HG02678 (cell line): ENCODE data around the gene ASAP2.

Experiments
- ATAC-seq: cut with Tn5 transposase; IDR thresholded peaks from one replicate; pipeline ENCODE4 v1.9.1; 2021; ENCODE audit warnings: mild to moderate bottlenecking, moderate library complexity; ENCODE audit not compliant: unreplicated experiment

ASAP2 gene

DNA sequence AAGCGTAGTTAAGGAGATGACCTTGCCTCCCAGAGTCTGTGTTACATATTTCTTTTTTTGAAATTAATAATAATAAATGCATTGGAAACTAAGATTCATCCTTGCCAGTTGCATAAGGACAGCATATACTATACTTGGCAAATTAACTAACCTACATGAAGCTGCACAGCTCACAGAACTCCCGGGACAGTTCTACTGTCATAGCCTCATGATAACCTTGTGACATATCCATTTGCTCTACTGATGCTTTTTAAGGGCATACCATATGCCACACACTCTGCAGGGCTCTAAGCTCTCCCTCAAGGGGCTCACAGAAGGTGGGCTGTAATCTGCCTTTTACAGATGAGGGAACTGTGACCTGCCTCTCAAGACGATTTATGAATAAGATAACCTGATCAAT lies 212.9 kb downstream of the ASAP2 start:
- no peak for ATAC-seq

GRCh38 chr2:9420495-9420894 lies 213.9 kb downstream of the ASAP2 start:
- ATAC-seq = no peak

DNA sequence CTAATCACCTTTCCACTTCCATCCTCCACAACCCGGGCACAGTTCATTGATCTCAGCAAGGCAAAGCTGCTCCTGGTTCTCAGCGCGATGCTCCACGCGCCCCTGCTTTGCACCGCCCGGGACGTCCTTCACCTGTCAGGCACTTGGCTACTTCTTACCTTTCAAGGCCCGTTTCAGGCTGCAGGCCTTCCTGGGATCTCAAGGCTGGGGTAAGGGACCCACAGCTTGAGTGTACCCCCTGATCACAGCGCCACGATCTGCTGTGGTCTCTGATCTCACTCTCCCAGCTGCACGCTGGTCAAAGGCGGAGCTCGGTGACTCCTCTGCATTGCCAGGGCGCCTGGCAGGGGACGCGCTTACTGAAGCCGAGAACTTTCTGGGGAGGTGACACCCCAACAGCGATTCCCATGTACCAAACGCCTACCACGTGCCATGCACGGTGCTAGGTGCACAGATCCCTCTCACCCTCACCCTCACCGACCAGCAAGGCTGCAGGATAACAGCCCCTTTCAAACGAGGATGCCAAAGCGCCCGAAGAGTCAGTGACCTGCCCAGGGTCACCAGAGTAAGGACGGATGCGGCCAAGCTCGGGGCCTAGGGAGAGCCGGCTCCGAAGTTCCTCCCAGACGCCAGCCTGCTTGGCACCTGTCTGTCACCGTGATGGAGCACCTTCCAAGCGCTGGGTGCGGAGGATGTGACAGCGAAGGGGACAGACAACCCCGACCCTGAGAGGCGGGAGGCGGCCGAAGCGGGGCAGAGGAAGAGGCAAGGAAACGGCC lies 215.9 kb downstream of the ASAP2 start:
- ATAC-seq = peak; percentile 32

- peak; percentile 86 for ATAC-seq
Observed at GRCh38 chr2:9423100-9423921, 216.7 kb downstream of the ASAP2 start, which contains the start of the genes CPSF3 and ITGB1BP1. CPSF3 (plus strand) TSS chr2:9423654; CDS start chr2:9423774, 120 bp downstream. ITGB1BP1 (minus strand) TSS chr2:9423528; CDS start chr2:9418697, 4,831 bp downstream.

- peak; percentile 1 for ATAC-seq
Observed at GRCh38 chr2:9423922-9424272, 217.3 kb downstream of the ASAP2 start.

DNA sequence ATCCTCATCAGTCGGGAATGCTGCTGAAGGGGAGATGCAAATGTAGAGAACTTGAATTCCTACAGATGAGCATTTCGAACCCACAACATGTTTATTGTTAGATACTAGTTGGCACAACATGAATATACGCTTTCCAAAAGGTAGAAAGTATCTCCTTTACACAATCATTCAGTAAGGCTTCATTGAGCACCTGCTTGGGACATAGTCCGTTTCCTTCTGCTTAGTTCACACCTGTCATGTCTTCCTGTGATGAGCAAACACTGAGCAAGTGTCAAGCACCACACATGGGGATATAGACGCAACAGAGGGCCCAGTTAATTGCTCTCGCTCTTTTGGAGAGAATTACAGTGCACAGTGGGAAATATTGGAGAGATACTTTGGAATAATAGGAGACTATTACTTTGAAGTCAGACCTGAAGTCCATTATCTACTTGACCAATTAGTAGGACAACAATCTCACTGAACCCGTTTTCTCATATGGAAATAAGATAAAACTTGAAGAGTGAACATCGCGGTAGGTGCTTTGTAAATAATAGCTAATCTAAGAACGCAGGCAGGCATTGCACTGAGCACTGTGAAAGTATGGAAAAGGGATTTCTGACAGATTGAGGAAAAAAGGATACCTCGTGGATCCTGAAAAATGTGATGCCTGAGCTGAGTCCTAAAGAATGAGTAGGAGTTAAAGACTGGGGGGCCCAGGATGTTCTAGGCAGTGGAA lies 218.0 kb downstream of the ASAP2 start:
- no peak for ATAC-seq

DNA sequence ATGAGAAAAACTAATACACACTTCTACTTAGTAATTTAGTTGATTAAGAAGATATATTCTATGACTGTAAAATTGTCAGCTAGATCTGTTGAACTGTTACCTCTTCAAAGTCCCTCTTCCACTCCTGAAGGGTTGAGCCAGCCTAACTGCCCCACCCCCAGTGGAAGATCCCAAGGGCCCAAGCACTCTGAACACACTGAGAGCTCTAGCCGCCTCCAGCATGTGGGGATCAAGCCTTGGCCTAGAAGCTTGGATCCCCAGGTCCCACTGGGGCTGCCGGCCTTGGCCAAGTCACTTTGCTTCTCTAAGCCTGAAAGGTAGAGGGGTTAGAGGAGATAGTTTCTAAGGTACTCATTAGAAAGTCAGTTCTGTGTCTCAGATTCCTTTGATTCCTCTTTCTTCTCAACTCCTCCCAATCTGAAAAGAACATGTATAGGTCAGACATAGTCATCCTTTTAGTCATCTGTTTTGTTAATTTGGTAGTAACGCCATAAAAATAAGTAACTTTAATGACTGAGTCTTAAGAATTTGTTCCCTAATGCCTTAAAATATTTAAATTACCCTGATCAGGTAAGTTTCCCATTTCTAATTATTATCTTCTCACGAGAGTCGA lies 222.5 kb downstream of the ASAP2 start:
- ATAC-seq = no peak

DNA sequence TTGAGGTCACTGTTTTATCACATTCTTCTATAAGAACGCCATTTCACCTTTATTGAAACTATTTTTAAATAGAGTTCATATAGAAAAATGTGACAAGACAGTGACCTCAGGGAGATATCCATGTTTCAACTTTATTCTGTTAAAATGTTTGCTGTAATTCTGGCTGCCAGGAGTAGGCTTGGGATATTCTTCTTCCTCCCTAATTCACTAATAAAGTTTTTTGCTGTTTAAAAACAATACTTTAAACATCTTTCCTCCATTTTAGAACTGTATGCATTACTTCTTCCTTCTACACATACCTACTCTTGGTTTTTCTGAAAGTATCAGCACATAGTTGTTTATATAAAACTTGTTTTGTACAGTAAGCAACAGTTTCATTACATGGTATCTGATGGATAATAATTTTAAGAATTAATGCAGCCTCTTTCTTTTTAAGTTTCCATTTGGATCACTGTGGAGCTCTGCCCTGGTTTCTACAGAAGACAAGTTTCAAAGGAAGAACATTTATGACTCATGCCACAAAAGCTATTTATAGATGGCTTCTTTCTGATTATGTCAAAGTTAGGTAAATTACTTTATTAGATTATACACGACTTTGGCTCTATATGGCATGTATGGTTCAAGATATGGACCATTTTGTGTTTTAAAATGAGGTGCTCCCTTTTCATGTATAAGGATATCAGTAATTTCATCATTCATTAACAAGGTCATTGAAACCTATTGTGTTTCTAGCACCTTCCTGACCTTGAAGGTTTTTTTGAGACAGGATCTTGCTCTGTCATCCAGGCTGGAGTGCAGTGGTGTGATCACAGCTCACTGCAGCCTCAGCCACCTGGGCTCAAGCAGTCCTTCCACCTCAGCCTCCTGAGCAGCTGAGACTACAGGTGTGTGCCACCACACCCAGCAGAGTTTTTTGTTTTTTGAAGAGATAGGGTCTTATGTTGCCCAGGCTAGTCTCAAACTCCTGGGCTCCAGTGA lies 224.0 kb downstream of the ASAP2 start:
- no peak for ATAC-seq

- ATAC-seq = no peak
Observed at GRCh38 chr2:9434489-9434888, 227.9 kb downstream of the ASAP2 start.

DNA sequence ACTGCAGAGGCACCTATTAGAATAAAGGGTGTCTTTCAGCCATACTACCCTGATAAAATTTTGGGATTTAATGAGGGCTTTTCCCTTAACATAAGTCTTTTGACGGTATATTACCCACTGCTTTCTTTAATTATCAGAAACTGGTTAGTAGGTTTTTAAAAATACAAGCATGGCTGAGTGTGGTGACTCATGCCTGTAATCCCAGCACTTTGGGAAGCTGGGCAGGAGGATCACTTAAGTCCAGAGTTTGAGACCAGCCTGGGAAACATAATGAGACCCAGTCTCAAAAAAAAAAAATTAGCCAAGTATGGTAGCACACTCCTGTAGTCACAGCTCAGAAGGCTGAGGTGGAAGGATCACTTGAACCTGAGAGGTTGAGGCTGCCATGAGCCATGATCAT lies 232.9 kb downstream of the ASAP2 start:
- ATAC-seq = no peak

- no peak for ATAC-seq
Observed at GRCh38 chr2:9440058-9440727, 233.6 kb downstream of the ASAP2 start.

DNA sequence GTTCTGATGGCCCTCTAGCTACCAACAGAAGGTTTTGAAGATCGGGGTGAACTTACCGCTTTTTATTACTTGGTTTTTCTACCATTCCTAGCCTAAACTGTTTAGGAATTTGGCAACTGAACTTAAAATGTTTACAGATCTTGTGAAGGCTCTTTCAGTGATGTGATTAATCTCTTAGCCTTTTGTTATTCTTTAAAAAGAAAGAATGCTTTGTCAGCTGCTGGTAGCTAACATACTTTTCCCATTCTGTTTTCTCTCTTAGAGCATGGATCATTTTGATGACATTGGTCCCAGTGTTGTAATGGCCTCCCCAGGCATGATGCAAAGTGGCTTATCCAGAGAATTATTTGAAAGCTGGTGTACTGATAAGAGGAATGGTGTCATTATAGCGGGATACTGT lies 234.9 kb downstream of the ASAP2 start:
- no peak for ATAC-seq

DNA sequence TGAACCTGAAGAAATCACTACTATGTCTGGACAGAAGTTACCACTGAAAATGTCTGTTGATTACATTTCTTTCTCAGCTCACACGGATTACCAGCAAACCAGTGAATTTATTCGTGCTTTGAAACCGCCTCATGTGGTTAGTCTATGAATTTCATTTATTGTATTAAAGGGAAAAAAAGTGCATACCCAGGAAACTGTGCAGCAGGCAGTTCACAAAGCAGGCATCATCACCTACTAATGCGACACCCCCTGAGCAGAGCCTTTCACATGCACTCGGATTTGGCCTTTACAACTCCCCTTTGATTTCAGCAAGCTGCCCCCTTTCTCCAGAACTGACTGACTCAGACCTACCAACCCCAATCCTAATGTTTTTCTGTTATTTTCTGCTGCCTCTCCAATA lies 236.9 kb downstream of the ASAP2 start:
- ATAC-seq = no peak

DNA sequence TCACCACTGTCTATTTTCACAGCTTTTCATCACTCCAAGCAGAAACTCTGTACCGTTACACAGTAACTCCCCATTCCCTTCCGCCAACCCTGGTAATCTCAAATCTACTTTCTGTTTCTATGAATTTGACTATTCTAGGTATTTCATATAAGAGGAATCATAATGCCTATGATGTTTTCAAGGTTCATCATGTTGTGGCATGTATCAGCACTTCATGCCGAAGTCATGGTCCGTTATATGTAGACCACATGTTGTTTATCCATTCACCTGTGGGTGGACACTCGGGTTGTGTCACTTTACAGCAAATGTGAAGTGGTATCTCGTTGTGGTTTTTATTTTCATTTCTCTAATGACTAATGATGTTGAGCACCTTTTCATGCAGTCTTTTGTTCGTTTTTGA lies 238.5 kb downstream of the ASAP2 start:
- no peak for ATAC-seq

DNA sequence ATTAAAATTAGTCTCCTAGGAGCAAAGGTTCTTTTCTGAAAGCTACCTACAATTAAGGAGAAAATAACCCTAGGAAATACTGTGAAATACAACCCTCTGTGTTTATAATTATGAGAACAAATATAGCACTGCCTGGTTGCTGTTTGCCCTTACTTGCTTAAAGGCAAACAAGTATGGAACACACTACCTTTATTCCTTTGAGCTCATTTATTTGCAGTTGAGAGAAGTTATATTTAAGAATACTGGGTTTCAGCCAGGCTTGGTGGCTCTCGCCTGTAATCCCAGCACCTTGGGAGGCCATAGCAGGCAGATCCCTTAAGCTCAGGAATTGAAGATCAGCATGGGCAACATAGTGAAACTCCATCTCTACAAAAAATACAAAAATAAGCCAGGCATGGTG lies 244.6 kb downstream of the ASAP2 start:
- no peak for ATAC-seq
